A673 (cell line): ENCODE data around the gene PRAC2.

ENCODE experiments used
- CTCF ChIP-seq: fragments of 300-800, 200-600 bp; sonication (generic); conservative IDR thresholded peaks from 2 replicates; pipeline ENCODE4 v1.5.1; 2017; ENCODE audit warnings: low read depth, mild to moderate bottlenecking, antibody characterized with exemption, low read length, moderate library complexity, mixed read lengths
- EZH2 ChIP-seq: fragments of 200-600 bp; sonication (generic); IDR thresholded peaks from 2 replicates; pipeline ENCODE4 v1.6.1; 2017; ENCODE audit warnings: borderline replicate concordance, low read depth, mild to moderate bottlenecking, mixed read lengths, antibody characterized with exemption, low read length; ENCODE audit not compliant: poor library complexity, severe bottlenecking

DNA sequence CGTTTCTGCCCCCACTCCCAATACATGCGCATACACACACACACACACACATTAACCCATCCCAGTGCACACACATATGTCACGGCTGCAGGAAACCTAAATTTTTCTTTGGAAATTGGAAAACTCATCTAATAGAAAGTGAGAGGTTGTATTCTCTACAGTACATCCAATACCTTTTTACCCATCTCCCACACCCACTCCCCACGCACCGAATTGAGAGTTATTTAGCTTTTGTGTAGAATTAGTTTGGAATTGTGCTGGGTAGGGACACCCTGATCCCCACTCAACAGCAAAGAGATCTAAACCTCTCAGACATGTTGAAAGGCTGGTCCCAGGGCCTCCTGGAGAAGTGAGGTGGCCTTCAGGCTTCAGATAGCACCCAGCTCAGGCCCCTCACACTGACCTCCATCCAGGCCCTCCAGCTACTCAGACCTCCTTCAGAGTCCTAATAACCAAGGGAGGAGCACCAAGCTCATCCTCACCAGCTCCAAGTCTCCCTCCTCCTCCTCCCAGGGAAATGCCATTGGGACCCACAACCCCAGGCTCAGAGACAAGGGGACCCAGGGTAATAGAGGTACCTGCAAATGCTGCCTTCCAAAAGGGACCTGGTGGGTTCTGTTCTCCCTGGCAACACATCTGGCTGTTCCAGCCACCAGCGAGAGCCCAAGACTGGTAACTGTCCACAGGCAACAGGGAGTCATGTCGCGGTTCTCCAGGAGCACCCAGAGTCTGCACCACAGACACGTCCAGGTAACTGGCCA is 4.6 kb downstream of the PRAC2 start:
- TF ChIP-seq CTCF (no peak), EZH2 (no peak)
